Neural cell (in vitro differentiated cells): Measurements from ENCODE around the gene C12orf42. TPM values are rescaled to one million over a fixed set of nuclear protein-coding genes. Genes with fewer than 3 reads are reported as not detected.

Experiments
- H2AFZ ChIP-seq: fragments of 200-600, 300-800 bp; sonication (generic), shearing (Covaris generic); 2 replicates; pipeline ENCODE4 v1.6.0; 2014; ENCODE audit warnings: low read depth, mild to moderate bottlenecking, antibody characterized with exemption, low read length, moderate library complexity
- H3F3A ChIP-seq: fragments of 200-600 bp; shearing (Covaris generic); 2 replicates; pipeline ENCODE4 v1.6.1; 2016; ENCODE audit warnings: mild to moderate bottlenecking, moderate library complexity, mixed read lengths, antibody characterized with exemption, low read length; ENCODE audit not compliant: insufficient read depth, poor library complexity, severe bottlenecking
- H3K27ac ChIP-seq: fragments of 200-600, 300-800 bp; sonication (generic), shearing (Covaris generic); 2 replicates; pipeline ENCODE4 v1.5.1; 2014; ENCODE audit warnings: mild to moderate bottlenecking, low read length, moderate library complexity
- H3K27me3 ChIP-seq: fragments of 300-800, 200-600 bp; sonication (generic), shearing (Covaris generic); 2 replicates; pipeline ENCODE4 v1.6.0; 2014; ENCODE audit warnings: mild to moderate bottlenecking, low read depth, low read length, moderate library complexity; ENCODE audit not compliant: insufficient read depth
- H3K36me3 ChIP-seq: fragments of 300-800, 200-600 bp; sonication (generic), shearing (Covaris generic); 2 replicates; pipeline ENCODE4 v1.5.1; 2014; ENCODE audit warnings: mild to moderate bottlenecking, antibody characterized with exemption, low read length, moderate library complexity; ENCODE audit not compliant: insufficient read depth
- H3K4me2 ChIP-seq: fragments of 300-800, 200-600 bp; sonication (generic), shearing (Covaris generic); 2 replicates; pipeline ENCODE4 v1.6.0; 2014; ENCODE audit warnings: mild to moderate bottlenecking, low read length
- H3K4me3 ChIP-seq: fragments of 300-800, 200-600 bp; sonication (generic), shearing (Covaris generic); 2 replicates; pipeline ENCODE4 v1.5.1; 2014; ENCODE audit warnings: mild to moderate bottlenecking, low read length, moderate library complexity
- H3K79me2 ChIP-seq: fragments of 200-600 bp; shearing (Covaris generic); replicated peaks from 2 replicates; pipeline ENCODE4 v1.6.0; 2014; ENCODE audit warnings: mild to moderate bottlenecking, low read length, moderate library complexity; ENCODE audit not compliant: insufficient read depth
- H3K9ac ChIP-seq: fragments of 300-800, 200-600 bp; sonication (generic), shearing (Covaris generic); 2 replicates; pipeline ENCODE4 v1.6.1; 2016; ENCODE audit warnings: mild to moderate bottlenecking, low read length, mixed read lengths
- H3K9me2 ChIP-seq: fragments of 200-600 bp; shearing (Covaris generic); 2 replicates; pipeline ENCODE4 v1.6.1; 2016; ENCODE audit warnings: mild to moderate bottlenecking, low read length, mixed read lengths; ENCODE audit not compliant: insufficient read depth
- H3K9me3 ChIP-seq: fragments of 200-600, 300-800 bp; sonication (generic), shearing (Covaris generic); 2 replicates; pipeline ENCODE4 v1.6.1; 2016; ENCODE audit warnings: mild to moderate bottlenecking, mixed run types, low read length, moderate library complexity, mixed read lengths
- H4K20me1 ChIP-seq: fragments of 200-600 bp; shearing (Covaris generic); 2 replicates; pipeline ENCODE4 v1.6.1; 2016; ENCODE audit warnings: mild to moderate bottlenecking, mixed run types; ENCODE audit not compliant: insufficient read depth
- CTCF ChIP-seq: fragments of 450-650 bp; IDR thresholded peaks from 2 replicates; pipeline ENCODE4 v1.5.1; 2014; ENCODE audit warnings: antibody characterized with exemption, mild to moderate bottlenecking, moderate library complexity; ENCODE audit not compliant: poor library complexity, severe bottlenecking
- EP300 ChIP-seq: fragments of 450-650 bp; conservative IDR thresholded peaks from 2 replicates; pipeline ENCODE4 v1.6.1; 2014; ENCODE audit warnings: antibody characterized with exemption, mild to moderate bottlenecking, moderate library complexity; ENCODE audit not compliant: poor library complexity, severe bottlenecking
- EZH2 ChIP-seq: fragments of 200-600, 300-800 bp; shearing (Covaris generic), sonication (generic); IDR thresholded peaks from 2 replicates; pipeline ENCODE4 v1.6.1; 2014; ENCODE audit warnings: antibody characterized with exemption, low read length, borderline replicate concordance, mild to moderate bottlenecking; ENCODE audit not compliant: insufficient read depth, poor library complexity, severe bottlenecking
- MXI1 ChIP-seq: fragments of 450-650 bp; conservative IDR thresholded peaks from 2 replicates; pipeline ENCODE4 v1.6.1; 2014; ENCODE audit warnings: antibody characterized with exemption, mild to moderate bottlenecking; ENCODE audit not compliant: poor library complexity, severe bottlenecking
- POLR2AphosphoS5 ChIP-seq: IDR thresholded peaks from 2 replicates; pipeline ENCODE4 v1.6.1; 2012
- RAD21 ChIP-seq: fragments of 450-650 bp; conservative IDR thresholded peaks from 2 replicates; pipeline ENCODE4 v1.6.1; 2014; ENCODE audit warnings: antibody characterized with exemption, mild to moderate bottlenecking, moderate library complexity
- REST ChIP-seq: IDR thresholded peaks from 2 replicates; pipeline ENCODE4 v1.6.1; 2012; ENCODE audit warnings: borderline replicate concordance
- SMC3 ChIP-seq: fragments of 450-650 bp; conservative IDR thresholded peaks from 2 replicates; pipeline ENCODE4 v1.6.1; 2014; ENCODE audit warnings: antibody characterized with exemption, mild to moderate bottlenecking, moderate library complexity; ENCODE audit not compliant: poor library complexity
- TAF1 ChIP-seq: IDR thresholded peaks from 2 replicates; pipeline ENCODE4 v1.6.1; 2012; ENCODE audit warnings: low read depth
- polyA plus RNA-seq: library from polyadenylated mRNA; depleted of rRNA; stranded (reverse); fragments of >200 nt; gene quantifications from 2 replicates; pipeline ENCODE4 v1.2.3, GENCODE V29; 2014

The C12orf42 gene
- polyA plus RNA-seq, 1 donor from 2014 or later = 0.54 TPM

GRCh38 chr12:103350116-103350515 lies 145.7 kb downstream of the C12orf42 start:
- Histone ChIP-seq H3K4me2 (no peak overlapping the region), H3K36me3 (peaks cover 3% of the 10 kb centered on the region), H3K9me2 (no peaks in the 10 kb centered on the region), H3K9ac (no peak overlapping the region), H3K27ac (no peak overlapping the region), H2AFZ (no peak overlapping the region), H4K20me1 (no peaks in the 10 kb centered on the region), H3K4me3 (no peak overlapping the region), H3F3A (no peaks in the 10 kb centered on the region), H3K9me3 (no peaks in the 10 kb centered on the region), H3K27me3 (no peaks in the 10 kb centered on the region), H3K79me2 (no peaks in the 10 kb centered on the region)
- TF ChIP-seq POLR2AphosphoS5 = no peak
- TF ChIP-seq EZH2 = no peak
- no peak for TF ChIP-seq SMC3
- no peak for TF ChIP-seq RAD21
- no peak for TF ChIP-seq CTCF
- no peak for TF ChIP-seq REST
- no peak for TF ChIP-seq TAF1
- no peak for TF ChIP-seq MXI1
- no peak for TF ChIP-seq EP300

- Histone ChIP-seq H3K4me3 (no peak overlapping the region), H3K4me2 (no peak overlapping the region), H3K79me2 (no peaks in the 10 kb centered on the region), H3K9me2 (no peaks in the 10 kb centered on the region), H3K27me3 (no peaks in the 10 kb centered on the region), H3K27ac (no peak overlapping the region), H2AFZ (no peak overlapping the region), H4K20me1 (no peaks in the 10 kb centered on the region), H3K36me3 (peaks cover 3% of the 10 kb centered on the region), H3K9ac (no peak overlapping the region), H3F3A (no peaks in the 10 kb centered on the region), H3K9me3 (no peaks in the 10 kb centered on the region)
- no peak for TF ChIP-seq POLR2AphosphoS5
- no peak for TF ChIP-seq EZH2
- TF ChIP-seq TAF1 = no peak
- no peak for TF ChIP-seq EP300
- TF ChIP-seq REST = no peak
- TF ChIP-seq CTCF = no peak
- no peak for TF ChIP-seq SMC3
- no peak for TF ChIP-seq RAD21
- TF ChIP-seq MXI1 = no peak
These were observed 146.8 kb downstream of the C12orf42 start for GRCh38 chr12:103348935-103349334.
